ENCODE data around the gene LMO1.

DNA sequence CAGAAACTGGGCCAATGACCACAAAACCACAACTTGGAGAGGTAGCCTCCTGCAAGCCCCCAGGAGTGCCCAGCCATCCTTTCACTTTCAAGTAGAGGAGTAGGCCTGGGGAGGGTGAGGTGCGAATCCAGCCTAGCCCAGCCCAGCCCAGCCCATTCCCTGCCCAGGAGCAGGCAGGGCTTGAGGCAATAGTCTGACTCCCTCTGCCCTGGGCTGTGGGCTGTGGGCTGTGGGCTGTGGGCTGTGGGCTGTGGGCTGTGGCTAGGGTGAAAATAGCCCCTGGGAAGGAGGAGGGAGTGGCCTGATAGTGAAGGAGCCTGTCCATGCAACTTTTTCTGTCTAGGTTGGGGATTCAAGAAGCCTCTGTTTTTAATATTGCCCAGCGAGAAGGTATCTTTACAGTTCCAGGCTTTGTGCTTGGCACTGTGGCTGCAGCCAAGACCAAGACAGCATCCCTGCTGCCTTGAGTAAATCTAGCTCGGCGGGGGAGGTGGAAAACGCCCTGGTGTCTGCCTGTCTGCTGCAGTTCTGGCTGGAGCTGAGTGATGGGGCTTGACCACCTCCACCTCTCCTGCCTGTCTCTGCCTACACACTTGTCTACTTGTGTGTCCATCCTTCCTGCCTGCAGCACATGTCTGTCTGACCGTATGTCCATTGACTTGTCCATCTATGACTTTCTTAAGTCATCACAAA, 40.7 kb downstream of the LMO1 start:
- TF ChIP-seq, protein P1, sequence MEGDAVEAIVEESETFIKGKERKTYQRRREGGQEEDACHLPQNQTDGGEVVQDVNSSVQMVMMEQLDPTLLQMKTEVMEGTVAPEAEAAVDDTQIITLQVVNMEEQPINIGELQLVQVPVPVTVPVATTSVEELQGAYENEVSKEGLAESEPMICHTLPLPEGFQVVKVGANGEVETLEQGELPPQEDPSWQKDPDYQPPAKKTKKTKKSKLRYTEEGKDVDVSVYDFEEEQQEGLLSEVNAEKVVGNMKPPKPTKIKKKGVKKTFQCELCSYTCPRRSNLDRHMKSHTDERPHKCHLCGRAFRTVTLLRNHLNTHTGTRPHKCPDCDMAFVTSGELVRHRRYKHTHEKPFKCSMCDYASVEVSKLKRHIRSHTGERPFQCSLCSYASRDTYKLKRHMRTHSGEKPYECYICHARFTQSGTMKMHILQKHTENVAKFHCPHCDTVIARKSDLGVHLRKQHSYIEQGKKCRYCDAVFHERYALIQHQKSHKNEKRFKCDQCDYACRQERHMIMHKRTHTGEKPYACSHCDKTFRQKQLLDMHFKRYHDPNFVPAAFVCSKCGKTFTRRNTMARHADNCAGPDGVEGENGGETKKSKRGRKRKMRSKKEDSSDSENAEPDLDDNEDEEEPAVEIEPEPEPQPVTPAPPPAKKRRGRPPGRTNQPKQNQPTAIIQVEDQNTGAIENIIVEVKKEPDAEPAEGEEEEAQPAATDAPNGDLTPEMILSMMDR (IDR thresholded peaks at IDR 0.05; ENCODE audit: poor library complexity) = no peak
- TF ChIP-seq EZH2 (IDR thresholded peaks at IDR 0.05; ENCODE audit: borderline replicate concordance) = no peak
- TF ChIP-seq EZH2phosphoT487 (IDR thresholded peaks at IDR 0.05; ENCODE audit: low read depth, severe bottlenecking, unreplicated experiment) = no peak
